ENCODE results near the gene ACAD10.
A peak's percentile ranks its signal among the peaks of the same experiment; 100 is the strongest.
"Not testable (repeated sequence)": the region's sequence is repeated elsewhere in the genome, so short reads cannot be mapped to it uniquely, and the experiment has no call there.

ACAD10 gene

DNA sequence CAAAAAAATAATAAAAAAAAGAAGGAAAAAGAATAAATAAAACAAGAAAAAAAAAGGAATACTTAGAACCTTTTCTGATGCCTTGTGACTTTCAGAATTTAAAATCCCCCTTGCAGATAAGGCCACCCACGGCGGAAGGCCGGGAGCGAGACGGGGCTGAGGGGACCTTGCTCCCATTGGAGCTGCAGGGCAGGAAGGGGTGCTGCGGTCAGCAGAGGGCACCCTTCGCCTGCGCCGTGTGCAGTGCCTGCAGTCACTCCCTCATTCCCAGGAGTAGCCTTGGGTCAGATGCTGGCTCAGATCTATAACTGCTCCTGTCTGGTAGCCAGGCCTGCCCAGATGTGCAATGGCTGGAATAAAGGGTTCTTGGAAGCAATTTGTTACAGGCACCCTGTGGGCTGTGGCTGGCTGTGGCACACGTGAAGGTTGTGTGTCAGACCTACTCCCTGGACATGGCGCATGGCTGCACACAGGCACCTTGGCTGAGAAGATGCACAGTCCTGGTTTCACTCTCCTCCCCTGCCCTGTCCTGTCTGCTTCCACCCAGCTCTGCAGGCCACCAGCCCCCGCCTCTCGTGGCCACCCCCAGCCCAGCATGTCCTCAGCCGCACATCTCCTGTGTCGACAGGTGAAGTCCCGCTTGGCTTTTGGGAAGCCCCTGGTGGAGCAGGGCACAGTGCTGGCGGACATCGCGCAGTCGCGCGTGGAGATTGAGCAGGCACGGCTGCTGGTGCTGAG is 67.5 kb downstream of the ACAD10 start:
- DNase-seq (ENCODE audit: low read depth): peak; percentile 60

DNA sequence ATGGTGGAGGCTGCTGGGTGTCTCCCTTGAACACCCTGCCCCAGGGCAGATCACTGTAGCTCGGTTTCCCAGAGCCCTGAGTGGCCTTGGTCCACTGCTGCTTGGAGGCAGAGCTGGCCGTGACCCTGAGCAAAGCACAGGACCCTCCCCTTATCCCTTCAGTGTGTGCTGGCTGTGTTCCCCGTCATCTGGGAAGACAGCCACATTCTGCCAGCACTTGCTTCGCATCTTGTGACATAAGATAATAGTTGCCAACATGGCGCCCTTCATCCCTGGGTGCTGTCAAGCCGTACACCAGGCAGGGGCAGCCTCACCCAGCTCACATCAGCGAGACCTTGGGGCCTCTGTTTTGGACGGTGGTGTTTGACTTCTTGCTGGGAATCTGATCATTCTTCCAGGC is 68.8 kb downstream of the ACAD10 start:
- DNase-seq (ENCODE audit: low read depth): no peak

DNA sequence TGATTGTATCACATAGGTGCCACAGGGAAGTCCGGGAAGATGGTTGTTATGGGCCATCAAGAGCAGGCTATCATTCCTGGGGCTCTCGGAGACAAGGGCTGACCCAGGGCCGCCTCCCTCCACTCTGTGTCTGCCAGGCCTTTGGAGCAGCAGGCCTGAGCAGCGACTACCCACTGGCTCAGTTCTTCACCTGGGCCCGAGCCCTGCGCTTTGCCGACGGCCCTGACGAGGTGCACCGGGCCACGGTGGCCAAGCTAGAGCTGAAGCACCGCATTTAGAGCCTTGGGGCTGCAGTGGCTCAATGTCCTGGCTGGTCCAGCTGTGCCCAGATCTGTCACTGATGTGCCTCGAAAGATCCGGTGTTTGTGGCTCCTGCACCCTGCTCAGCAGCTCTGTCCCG is 70.3 kb downstream of the ACAD10 start:
- DNase-seq (ENCODE audit: low read depth): no peak

DNA sequence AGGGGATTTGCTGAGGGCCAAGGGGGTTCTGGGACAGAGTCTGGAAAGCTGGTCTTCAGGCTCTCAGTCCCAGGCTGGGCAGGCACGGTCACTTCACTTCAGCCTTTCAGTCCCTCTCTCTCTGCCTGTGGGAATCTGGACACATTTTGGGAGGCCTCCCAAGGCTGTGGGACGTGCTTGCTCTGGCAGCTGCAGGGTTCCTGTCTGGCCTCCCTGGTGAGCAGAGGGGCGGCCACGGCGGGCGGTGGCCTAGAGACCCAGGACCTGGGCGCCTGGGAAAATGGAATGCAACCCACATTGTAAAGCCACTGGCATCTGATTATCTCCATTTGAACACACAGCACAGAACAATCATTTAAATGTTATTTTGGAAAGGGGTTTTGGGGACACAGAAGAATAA is 70.8 kb downstream of the ACAD10 start:
- DNase-seq (ENCODE audit: low read depth): no peak

DNA sequence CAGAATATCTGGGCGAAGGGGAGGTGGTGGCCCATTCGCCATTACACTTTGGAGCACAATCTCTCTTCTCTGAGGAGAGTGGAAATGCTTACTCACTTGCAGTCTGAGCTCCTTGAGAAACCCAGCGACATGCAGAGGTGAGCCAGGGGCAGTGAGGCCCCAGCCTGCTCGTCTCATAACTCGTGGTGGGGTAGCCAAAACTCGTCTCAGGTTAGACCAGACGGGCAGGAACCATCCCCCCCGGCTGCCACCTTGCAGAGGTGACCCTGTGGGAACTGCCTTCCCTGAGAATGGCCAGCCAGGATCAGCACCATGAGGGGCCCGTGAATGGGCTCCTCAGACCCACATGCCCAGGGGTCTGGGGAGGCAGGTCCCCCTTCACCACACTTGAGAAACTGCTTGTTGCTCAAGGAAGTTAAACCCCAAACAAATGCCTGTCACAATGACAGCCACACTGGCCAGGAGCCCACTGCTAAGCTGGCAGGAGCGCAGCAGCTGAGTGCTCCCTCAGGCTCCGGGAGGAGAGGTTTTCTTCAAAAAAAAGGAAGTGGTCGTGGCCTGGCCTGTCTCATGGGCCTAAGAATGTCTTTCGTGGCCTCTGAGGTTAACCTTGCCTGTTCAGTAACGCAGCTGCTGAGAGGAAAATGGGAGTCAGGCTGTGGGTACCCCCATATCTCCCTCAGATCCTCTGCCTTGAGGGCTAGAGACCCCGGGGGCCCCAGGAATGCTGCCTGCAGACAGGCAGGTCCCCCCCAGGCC is 71.7 kb downstream of the ACAD10 start:
- DNase-seq (ENCODE audit: low read depth): no peak

DNA sequence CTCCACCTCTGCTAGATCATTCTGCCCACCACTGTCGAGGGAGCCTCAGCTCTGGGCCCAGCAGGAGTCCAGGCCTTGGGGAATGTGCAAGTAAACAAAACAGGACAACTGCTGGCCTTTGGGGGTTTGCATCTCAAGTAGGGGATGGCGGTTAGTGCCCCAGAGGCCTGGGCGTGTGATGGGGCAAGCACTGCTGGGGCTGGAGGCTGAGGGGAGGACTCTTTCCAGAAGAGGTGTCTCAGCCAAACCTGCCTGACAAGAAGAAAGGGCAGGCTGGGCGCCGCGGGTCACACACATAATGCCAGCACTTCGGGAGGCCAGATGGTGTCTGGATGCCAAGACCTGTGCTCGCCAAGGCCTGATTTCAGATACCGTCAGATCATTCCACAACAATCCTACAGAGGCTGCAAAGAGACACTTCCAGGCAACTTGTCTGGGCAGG is 72.3 kb downstream of the ACAD10 start:
- no peak for DNase-seq (ENCODE audit: low read depth)

DNA sequence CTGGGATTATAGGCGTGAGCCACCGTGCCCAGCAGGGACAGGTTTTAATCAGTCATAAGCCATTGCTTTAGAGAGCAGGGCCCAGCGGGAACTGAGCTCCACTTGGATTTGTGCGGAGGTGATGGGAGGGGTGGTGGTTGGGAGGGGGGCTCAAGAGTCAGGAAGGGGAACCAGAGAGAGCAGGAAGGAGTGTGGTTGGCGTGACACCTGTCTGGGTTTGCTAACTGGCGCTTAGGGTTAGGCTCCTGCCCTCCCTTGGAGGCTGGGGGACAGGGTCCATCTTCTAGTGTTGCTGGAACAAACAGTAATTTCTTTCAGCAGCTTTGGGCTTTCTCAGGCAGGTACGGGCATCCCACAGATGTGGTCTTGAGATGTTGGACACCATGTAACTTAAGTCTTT is 73.4 kb downstream of the ACAD10 start:
- no peak for DNase-seq (ENCODE audit: low read depth)

DNA sequence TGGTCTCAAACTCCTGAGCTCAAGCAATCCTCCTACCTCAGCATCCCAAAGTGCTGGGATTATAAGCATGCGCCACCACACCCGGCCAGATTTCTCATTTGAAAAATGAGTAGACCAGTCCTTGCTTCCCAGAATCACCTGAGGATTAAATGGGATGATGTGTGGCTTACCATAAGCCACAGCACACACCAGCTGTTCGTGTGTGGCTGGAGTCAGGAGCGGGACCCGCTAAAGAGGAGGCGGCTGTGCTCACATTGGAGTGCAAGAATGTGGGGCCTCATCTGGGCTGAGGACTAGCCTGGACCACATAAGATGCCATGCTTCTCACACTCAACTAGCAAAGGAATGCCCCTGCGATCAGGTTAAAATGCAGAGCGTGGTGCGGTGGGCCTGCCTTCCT is 74.1 kb downstream of the ACAD10 start:
- no peak for DNase-seq (ENCODE audit: low read depth)

DNA sequence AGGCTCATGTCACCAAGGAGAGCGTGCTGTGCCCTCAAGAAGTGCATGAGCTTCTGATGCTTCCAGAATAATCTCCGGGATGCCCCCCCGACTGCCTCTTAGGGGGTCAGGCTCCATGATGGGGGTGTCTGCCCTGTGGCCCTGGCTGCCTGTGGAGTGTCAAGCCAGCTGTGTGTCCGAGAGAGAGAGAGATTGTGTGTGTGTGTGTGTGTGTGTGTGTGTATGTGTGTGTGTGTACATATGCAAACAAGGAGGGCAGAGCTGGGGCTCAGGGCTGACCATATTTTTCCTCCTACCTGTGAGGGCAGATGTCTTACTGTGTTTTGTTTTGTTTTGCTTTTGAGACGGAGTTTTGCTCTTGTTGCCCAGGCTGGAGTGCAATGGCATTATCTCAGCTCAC is 75.2 kb downstream of the ACAD10 start:
- DNase-seq (ENCODE audit: low read depth): no peak

DNA sequence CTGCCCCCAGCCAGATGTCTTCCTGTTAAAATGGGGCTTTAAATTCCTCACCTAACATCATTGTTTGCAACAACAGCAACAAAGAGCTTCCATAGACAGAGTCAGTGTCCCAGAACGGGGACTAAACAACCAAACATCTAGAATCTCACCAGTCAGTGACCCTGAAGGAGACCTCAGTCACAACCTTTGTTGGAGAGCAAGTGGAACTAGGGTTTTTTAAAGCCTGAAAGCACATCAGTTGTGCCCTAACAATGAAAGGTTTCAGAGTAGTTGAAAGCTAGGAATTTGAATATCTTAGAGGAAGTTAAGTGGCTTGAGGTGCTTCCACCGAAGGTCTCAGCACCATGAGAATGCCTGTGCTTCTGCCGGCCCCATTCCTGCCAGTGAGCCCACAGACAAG is 75.9 kb downstream of the ACAD10 start:
- no peak for DNase-seq (ENCODE audit: low read depth)

DNA sequence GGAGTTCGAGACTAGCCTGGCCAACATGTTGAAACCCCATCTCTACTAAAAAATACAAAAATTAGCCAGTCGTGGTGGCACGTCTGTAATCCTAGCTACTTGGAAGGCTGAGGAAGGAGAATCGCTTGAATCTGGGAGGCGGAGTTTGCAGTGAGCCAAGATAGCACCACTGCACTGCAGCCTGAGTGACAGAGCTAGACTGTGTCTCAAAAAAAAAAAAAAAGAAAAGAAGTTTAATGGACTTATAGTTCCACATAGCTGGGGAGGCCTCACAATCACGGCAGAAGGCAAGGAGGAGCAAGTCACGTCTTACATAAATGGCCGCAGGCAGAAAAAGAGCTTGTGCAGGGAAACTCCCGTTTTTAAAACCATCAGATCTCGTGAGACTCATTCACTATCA is 77.7 kb downstream of the ACAD10 start:
- DNase-seq (ENCODE audit: low read depth): not testable (repeated sequence)

DNA sequence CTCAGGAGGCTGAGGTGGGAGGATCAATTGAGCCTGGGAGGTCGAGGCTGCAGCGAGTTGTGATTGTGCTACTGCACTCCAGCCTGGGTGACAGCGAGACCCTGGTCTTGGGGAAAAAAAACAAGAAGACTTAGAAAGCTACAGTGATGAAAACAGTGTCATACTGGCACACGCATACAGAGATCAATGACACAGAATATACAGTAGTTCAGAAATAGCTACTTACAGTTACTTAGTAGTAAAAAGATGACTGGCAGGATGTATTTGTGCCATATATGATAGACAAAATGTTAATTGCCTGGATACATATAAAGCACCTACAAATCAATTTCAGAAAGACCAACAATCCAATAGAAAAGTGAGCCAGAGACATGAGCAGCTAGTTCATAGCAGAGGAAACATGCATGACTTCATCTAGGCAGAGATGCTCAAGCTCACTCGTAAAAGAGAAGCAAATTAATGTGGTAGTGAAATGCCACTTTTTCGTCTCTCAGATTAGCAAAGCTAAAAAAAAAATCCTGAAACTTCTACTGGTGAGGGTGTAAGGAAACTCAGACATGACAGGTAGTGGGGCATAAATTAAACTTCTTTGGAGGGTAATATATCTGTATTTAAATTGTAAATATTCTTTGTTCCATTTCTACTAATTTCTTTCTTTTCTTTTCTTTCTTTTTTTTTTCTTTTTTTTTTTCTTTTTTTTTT is 78.4 kb downstream of the ACAD10 start:
- no peak for DNase-seq (ENCODE audit: low read depth)

DNA sequence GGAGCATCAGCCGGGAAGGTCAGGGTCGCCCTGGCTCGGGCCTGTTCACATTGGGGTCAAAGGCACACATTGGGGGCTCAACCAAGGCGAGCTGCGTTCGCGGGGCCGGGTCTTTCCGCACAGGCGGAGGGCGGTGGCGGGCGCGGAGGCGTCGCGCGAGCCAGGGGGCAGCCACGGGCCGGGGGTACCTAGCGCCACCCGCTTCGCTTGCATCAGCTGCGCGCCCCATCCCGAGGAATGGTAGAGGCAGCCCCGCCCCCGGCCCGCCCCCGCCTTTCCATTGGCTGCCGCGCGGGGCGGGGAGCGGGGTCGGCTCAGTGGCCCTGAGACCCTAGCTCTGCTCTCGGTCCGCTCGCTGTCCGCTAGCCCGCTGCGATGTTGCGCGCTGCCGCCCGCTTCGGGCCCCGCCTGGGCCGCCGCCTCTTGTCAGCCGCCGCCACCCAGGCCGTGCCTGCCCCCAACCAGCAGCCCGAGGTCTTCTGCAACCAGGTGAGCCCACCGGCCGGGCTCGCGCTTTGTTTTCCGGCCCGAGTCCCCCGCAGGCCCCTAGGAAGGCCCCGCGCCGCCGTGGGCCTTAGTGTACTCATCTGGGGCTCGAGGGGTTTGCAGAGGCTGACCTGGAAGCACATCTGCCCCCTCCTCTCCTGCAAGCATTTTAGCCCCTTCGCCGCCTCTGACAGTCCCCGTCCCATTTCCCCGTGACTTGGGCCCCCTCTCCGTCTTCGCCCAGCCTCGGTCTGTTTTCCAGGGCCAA is 80.9 kb downstream of the ACAD10 start, which contains the start of gene ALDH2:
ALDH2 (plus strand) TSS at position 326 of the 754 bp plus-strand sequence; CDS start at position 376, 50 bp downstream.
- peak; percentile 34 for DNase-seq (ENCODE audit: low read depth)

DNA sequence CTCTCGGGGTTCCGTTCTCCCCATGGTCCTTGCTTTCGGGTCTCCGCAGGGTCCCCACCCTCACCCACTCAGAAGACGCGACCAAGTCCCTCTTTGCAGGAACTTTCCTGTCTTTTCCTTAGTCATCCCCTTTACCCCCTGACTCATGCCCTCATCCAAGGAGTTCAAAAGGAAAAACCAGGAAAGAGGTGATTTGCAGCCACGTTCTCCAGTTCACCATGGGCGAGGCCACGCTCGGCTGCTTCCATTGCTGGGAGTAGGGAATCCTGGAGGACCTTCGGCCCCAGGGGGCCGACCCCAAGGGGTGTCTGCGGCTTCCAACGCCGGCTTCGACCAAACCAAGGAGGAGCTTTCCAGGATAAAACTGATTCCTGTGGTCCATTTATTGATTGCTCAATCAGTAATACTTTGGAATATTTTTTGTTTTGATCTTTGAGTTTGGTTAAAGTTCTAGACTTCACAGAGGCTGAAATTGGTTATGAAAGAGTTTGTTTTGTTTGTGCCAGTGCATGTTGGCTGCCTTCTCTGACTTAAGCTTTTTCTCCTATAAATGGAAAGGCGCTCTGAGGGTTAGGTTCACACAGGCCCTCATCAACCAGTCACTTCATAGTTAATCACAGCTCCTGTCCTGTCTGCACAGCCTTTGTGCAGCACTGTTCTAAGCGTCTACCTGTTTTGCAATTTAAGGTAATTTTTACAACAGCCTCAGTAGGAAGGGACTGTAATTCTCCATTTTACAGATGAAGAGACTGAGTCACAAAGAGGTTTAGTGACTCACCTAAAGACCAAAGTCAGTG is 81.7 kb downstream of the ACAD10 start:
- DNase-seq (ENCODE audit: low read depth): no peak

DNA sequence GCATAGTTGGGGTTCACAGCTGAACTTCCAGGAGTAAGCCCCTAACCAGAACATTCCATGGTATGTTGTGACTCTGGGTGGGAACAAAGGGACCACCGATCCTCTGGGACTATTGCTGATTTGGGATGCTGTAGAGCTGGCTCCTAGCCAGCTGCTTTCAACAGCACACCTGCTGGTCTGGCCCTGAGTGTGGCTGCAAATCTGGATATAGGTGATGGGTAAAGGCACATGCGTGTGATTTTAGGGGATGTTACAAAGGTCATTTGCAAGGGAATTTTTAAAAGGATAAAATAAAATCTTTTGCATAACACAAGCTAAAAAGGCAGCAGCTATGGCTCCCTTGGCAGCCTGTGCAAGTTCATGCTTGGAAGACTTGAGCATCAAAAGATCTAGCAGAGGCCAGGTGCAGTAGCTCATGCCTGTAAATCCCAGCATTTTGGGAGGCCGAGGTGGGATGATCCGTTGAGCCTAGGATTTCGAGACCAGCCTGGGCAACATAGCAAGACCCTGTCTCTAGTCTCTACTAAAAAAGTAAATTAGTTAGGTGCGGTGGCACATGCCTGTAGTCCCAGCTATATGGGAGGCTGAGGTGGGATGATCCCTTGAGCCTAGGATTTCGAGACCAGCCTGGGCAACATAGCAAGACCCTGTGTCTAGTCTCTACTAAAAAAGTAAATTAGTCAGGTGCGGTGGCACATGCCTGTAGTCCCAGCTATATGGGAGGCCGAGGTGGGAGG is 82.5 kb downstream of the ACAD10 start:
- DNase-seq (ENCODE audit: low read depth): no peak

DNA sequence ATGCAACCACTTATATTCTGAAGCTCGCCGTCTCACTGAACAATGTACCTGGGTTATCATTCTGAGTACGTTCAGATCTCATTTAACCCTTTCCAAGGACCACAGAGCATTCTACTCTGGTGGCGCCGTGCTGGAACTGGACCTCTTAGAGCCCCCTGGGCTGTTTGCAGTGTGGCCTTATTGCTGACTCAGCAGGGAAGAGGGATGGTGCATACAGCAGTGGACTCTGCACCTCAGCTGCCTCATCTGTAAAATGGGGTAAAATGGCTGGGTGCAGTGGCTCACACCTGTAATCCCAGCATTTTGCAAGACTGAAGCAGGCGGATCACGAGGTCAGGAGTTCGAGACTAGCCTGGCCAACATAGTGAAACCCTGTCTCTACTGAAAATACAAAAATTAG is 83.7 kb downstream of the ACAD10 start:
- DNase-seq (ENCODE audit: low read depth): no peak

DNA sequence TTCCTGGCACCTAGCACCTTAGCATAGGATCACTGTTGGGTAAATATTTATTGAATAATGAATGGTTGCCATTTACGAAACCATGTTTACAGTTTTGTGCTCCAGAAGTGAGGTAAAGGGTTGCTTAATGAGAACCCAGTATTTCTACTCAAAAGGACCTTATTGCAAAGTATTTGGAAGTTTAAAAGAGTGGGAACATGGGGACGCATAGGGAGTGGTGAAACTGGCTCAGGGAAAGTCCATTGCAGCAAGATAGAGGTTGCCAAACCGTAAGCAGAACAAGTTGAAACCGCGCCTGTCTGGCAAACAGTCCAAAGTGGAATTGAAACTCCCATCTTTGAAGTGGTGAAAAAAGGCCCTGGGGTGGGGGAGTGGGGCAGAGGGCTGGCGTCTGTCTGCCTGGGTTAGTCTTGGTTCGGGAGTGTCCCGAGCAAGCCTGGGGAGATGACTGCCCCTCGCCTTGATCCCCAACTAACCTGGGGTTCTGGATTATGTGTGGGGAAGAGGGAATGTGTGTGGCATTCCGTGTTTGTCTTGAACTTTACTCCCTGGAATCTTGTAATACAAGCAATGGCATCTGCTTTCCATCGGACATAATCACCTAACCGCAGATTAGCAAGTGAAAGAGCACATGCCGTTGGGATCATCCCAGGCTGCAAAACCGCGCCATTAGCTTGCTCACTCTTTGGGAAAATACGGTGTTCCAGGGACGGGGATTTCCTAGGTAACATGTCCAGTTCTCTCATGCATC is 88.1 kb downstream of the ACAD10 start:
- DNase-seq (ENCODE audit: low read depth): peak; percentile 67

DNA sequence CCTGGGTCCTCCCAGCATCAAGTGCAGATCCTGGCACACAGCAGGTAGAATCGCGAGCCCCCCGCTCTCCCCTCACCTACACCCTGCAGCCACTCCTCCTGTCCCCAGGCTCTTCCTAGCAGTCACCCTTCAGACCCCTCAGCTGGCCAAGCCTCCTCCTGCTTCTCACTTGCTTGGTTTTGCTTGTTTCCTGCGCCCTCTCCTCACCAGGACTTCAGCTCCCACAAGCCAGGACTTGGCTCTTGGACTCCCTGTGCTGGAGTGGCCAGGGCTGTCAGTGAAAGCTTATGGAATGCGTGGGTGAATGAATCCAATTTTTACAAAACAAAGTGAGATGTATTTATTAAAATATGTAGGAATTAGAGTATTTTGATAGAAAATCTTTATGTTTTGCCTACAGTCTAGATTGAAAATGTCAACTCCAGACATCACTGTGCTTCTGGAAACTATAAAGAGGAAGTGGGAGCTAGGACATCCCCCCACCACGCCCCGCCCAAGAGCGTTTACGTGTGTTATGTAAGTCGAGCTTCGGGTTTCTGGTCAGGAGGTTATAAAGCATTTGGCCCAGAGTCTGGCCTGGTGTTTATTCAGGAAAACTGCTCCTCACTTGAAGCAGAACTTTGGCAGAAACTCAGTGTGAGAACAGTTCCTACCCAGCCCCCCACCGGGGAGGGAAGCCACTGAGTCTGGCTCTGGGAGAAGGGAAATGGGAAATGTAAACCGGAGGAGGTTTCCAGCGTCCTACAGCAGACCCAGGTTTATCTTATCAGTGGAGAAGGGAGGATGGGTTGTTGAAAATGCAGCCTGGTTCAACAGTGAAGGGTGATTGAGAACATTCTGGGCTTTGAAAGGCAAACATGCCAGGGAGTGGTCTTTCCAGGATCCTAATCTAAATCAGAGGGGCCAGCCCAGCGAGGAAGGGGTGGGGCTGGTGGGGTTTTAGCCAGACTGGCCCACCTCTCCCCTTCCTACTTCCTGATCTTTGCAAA is 89.6 kb downstream of the ACAD10 start:
- peak; percentile 37 for DNase-seq (ENCODE audit: low read depth)
